ENCODE data around the gene EEF1AKMT3.
A peak's percentile ranks its signal among the peaks of the same experiment; 100 is the strongest.
"Not testable (repeated sequence)": the region's sequence is repeated elsewhere in the genome, so short reads cannot be mapped to it uniquely, and the experiment has no call there.

Gene EEF1AKMT3

DNA sequence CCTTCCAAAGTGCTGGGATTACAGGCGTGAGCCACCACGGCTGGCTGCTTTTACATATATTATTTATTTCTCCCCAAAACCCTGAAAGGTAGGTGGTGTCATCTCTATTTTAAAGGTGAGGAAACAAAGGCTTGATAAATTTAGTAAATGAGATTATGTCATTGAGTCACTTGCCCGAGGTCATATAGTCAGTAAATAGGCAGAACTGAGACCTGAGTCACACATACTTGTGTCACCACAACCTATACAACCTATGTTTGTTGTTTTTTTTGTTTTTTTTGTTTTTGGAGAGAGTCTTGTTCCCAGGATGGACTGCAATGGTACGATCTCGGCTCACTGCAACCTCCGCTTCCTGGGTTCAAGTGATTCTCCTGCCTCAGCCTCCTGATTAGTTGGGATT lies 22.9 kb downstream of the EEF1AKMT3 start:
- no peak for DNase-seq

DNA sequence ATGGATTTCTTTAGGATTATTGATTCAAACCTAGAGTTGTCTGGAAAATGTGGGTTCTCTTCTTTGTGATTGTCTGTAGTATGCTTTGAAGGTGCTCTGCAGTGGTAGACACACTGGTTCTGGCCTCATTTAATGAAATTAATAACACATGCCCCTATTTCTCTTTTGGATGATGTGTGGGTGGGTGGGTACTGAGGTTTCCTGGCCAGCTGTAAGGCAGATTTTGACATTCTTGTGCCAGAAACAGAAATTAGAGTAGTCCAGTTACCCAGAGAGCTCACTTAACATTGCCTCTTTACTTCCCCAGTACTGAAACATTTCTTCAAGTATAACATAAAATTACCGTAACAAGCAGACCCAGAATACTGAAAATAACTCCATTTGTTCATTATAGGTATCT lies 24.6 kb downstream of the EEF1AKMT3 start:
- DNase-seq = no peak

DNA sequence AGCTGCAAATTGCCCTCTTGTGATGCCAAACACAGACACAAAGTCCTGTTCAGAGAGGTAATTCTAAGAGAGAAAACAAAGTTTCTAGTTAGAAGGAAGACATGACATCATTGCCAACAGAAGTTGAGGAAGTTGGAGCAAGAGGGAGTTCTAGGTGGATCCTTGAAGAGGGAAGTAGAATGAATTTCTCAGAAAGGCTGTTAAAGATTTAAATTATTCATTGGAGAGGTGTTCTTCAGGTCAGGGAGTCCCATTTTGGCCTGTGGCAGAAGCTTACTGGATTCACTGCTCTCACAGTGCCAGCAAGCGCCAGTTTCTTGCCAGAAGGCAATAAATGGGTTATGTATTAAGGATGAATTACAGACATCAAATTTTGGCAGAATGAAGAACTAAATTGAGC lies 25.5 kb downstream of the EEF1AKMT3 start:
- peak in 1 of 2 donors; percentile 47 for DNase-seq

DNA sequence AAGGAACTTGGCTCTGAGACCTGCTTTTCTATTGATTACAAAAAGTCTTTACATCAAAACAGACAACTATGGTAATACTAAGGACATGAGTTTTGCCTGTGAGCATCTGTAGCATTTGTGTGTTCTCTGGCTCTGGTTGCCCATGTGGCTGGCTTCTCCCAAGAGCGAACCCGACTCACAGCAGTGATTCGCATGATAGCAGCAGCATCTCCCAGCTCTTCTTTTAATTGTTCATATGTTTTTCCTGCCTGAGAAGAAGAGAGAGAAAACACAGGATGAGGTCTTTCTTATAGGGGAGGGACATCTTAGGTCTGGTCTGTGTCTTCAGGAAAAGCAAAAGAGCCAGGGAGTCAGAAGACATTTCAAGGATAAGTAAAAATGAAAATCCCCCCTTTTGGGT lies 28.6 kb downstream of the EEF1AKMT3 start:
- DNase-seq = no peak

DNA sequence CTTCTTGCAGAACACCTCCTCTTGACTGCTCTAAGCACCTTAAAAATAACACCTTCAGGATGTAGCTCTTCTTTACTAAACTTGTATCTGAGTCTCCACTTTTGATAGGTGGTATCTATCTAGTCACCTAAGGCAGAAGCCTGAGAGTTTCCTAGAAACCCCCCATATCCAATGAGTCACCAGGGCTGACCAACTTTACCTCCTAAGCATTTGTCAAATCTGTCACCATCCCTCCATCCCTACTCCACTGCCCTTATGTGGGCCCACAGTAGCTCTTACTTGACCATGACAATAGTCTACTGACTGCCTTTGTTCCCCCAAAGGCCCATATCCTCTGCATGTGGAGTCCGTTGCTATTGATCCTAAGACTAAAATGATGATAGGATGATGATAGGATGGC lies 30.2 kb downstream of the EEF1AKMT3 start:
- DNase-seq = no peak

DNA sequence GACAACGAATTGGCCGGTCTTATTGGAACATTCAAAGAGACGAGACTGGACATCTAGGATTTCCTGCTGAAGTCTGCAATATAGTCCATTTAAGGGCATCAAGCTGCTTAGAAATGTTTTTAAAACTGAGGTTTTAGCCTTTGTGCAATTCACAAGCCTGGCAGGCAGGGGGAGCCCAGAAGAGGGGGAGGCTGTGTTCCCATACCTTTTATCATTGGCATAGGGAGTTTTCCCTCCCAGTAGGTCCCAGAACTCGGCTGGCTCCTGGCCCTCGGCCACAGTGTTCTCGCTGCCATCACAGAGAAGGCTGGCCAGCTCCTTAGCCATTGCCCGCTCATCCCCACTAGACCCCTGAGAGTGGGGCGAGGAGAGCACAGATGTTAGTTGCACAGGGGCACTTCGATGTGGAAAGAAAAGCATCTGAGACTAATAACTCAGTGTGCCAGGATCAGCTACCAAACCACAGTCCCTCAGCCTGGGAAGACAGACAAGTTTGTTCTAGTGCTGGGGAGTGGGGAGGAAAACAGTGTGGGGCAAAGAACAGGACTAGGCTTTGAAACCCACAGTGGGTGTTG lies 31.0 kb downstream of the EEF1AKMT3 start:
- no peak for DNase-seq

DNA sequence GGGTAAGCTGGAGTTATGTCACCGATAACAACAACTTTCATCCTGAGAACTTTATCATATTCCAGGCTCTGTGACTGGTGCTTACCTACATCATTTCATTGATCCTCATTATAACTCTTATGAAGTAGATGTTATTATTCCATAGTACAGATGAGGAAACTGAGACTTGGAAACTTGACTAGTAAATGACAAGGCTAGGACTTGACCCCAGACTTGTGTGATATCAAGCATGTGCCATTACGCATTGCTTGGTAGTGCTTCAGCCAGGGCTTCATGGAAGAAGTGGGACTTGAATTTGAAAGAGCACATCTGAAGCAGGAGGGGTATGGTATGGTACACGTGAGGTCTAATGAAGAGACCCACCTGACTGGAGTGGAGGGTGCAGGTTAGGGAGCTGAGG lies 34.3 kb downstream of the EEF1AKMT3 start:
- DNase-seq = no peak

DNA sequence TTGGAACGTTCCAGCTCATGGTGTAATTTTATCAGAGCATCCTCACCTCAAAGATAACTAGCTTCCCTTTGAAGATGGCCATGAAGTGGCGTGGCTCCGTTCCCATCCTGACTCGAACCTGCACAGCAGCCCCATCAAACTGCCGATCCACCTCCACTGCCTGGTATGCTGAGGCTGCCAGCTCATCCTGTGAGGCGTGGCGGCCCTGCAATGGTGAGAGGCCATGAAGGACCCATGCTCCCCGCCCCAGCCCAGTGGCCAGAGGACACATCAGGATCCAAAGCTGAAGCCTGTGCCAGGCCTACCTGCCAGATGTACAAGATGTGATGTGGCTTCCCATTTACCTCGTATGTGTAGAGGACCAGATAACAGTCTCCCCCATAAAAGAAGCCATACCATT lies 34.9 kb downstream of the EEF1AKMT3 start:
- no peak for DNase-seq

DNA sequence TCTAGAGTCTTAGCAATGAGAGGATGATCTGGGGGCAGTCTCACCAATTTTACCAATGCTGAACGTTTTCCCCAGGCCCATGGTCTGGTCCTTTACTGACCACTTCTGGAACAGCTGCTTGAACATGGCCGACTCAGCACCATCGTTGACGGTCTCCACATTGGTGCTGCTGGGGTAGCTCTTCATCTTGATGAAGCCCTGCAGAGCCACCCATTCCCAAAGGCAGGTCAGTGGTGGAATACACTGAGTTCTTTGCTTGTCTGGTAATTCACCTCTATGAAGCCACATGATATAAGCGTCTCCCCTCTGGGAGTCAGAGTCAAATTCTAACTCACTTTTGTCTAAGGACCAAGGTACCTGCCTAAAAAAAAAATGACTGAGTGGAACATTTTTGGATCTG lies 35.9 kb downstream of the EEF1AKMT3 start:
- no peak for DNase-seq

DNA sequence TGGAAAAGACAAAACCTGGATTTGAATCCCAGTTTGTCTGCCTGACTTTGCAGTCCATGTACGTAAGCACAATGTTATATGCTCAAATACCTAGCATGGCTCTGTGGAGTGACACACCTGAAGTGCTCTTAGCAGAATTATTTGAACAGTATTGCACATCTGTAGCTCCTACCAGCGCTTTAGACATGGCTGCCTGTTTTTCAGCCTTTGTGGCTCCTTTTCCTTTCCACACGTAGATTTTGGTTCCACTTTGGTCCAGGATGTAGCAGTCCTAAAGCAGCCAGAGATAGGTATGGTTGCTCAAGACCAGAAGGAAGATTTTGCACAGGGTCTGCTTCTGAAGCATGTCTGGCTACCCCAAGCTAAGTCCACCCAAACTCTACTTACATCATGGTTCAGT lies 37.0 kb downstream of the EEF1AKMT3 start:
- DNase-seq = no peak

DNA sequence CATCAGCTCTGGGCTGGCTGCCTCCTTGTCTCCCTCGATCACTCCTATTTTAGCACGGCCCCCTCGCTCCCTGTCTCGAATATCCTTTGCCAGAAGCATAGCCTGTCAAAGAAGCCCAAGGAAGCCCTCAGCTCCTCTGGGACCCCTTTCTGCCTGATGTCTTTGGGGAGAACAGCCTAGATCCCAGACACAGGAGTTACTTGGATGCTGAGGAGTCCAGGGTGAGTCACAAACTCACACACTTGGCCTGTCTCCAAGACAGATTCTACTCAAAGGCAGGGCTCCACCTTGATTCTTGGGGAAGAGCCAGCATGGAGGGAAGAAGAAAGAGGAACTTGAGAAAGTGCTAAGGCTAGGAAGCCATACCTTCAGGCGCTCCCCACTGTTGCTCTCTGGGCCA lies 38.0 kb downstream of the EEF1AKMT3 start:
- no peak for DNase-seq

DNA sequence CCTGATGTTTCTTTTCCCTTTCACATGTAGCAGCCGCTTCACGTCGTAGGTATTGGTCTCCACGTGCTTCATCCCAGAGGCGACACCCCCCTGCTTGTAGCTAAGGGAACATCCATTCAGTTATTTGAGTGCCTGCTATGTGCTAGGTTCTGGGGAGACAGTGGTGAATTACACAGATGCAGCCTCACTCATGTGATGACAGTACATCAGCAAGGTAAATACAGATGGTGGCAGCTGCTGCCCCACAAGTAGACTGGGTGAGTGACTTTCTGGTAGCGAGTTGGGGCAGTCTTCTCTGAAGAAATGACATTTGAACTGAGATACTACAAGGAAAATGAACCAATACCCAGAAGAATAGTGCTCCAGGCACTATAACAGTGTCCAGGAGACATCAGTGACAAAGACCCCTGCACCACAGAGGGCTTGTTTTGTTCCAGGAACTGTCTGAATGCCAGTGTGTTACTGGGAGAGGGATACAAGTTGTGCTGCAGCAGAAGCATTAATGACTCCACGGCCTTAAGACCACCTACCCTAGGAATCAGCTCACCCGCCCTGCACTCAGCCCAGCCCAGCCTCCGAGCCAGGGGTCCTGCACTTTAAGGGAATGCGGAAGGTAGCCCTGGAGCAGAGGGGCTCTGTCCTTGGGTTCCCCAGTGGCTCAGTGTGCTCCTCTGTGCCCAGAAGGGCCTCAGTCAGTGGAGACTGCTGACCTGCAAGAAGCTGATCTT lies 38.8 kb downstream of the EEF1AKMT3 start:
- DNase-seq = no peak

DNA sequence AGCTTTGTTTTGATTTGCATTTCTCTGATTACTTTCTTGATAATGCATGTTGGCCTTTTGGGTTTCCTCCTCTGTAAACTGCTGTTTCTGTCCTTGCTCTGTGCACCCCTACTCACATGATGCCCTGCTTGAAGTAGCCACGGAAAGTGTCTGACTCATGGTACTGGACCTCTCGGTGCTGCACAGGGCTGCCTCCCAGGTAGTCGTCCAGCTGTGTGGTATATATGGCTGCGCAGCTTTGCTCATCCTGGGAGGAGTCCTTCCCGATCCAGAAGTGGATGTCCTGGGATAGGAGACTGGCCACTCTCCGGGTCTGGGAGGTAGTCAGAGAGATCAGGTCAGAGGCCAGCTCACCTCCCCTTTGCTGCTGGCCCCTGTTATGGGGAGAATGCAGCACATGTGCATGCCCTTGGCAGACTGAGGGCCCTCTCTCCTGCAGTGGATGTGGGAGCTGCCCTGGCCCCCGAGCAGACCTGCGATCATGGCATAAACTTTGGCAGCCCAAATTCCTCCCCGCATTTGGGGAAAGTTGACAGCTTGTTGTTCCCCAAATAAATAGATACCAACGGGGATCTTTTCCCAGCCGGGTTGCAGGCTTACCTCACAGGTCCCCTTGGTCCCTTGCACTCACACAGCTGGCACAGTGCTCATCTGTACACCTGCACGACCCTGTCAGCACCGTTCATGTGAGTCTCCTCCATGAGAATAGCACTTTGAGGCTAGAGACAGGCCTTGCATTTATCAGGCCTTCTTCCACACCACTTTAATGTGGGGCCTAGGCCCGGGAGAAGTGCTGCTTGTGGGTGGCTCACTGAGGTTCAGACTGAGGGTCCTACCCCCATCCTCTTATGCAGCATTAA lies 40.9 kb downstream of the EEF1AKMT3 start:
- DNase-seq = no peak

DNA sequence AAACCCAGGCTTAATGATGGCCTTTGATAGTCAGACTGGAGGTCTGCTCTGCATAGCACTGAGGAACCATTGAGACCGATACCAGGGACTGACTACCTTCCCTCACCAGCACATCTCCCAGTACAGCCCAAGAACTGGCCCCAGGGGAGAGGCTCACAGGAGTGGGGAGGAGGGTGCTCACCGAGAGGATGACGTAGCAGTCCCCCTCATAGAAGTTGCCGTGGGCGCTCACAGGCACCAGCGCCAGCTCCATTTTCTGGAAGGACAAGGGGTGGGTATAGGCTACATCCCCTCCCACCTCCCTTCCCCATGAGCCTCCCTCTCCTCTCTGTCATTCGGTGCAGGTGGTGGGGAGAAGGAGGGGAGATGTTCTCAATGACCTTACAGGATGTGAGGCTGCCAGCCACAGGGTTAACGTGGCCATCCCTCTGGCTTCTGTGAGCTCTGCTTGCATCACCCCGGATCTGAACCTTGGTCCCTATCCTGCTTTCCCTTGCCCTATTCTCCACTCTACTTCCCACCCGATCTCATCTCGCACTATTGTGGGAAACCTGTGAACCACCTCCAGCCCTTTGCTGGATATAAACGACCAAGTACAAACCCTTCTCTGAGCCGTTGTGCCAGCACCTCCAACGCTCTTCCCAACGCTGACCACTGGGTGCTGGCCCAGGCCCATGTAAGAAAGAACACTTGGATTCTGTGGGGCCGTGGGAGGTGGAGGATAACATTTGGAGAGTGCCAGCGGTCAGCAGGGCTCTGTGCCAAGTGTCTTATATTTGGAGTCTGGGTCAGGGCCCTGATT lies 41.8 kb downstream of the EEF1AKMT3 start:
- no peak for DNase-seq

DNA sequence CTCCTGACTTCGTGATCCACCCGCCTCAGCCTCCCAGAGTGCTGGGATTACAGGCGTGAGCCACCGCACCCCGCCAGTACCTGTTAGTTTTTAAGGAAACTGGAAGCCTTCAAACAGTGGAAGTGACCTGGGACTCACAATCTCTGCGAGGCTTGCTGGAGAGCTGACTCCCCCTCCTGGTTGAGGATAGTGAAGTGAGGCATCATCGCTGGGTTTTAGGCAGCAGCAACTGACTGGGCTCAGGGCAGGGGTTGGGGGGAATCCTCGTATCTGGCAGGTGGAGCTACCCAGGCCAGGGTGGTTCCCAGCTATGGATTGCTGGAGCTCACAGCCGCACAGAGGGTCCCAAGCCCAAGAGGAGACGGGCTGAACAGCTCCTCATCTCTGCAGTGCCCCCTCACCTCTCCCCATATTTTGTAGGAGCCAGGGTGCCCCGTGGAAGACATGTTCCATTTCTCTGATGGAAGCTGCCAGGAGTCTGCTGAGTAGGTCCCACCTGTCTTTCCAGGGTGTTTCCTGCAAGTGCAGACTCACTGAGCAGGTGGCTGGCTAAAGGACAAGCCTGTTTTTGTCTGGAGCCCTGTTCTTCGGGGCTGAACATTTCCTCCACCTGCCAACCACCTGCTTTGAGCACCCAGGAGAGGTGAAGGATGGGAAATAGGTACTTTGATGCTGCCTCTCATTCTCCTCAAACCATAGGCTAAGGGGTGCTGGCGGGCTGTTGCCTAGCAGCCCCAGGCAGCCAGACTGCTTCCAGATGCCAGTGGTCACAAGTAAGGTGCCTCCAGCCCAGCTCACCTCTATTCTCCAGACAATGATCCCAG lies 43.0 kb downstream of the EEF1AKMT3 start:
- DNase-seq = no peak

DNA sequence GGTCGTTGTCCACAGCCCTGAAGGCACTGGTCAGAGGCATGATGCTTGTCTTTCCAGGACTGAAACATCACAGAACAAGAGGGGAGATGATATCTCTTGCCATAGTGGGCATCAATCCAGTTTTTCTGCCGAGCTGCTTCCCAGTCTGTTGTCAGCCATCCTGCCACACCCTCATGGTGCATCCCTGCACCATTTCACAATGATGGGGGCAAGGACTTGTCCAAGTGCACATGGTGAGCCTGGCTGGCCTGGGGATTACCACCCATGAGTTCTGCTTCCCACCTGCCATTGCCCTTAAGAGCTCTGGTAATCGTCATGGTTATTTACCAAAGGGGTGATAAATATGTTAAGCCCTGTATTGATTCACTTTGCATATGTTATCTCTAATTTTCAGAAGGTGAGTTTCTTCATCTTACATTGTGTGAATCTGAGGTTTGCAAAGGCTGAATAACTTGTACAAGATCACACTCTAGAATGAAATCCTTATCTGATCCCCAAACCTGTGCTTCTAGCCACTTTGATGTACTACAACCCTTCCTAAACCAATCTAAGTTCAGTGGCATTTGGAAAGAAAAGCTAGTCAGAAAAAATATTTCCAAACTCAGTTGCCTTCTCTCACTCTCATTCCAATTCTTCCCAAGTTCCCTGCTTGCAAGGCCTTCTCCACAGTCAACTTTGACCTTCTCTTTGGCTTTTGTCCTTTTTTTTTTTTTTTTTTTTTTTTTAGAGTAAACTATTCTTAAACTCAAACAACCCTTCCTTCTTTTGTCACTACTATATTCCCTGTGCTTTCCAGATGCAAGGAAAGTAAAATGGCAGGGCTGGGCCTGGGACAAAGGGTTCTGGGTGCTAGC lies 43.8 kb downstream of the EEF1AKMT3 start:
- no peak for DNase-seq

DNA sequence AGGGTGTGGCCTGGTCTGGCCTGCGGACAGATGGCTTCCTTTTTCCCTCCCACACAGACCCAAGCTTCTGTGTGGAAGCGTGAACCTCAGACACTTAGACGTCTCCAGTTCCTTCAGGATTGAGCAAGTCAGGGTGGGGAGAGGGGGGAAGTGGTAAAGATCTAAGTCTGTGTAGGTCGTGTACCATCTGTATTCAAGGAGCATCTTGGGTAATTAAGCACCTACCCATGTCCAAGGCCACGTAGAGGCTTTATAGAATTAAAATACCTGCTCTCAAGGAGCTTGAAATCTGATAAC lies 44.4 kb downstream of the EEF1AKMT3 start:
- no peak for DNase-seq

DNA sequence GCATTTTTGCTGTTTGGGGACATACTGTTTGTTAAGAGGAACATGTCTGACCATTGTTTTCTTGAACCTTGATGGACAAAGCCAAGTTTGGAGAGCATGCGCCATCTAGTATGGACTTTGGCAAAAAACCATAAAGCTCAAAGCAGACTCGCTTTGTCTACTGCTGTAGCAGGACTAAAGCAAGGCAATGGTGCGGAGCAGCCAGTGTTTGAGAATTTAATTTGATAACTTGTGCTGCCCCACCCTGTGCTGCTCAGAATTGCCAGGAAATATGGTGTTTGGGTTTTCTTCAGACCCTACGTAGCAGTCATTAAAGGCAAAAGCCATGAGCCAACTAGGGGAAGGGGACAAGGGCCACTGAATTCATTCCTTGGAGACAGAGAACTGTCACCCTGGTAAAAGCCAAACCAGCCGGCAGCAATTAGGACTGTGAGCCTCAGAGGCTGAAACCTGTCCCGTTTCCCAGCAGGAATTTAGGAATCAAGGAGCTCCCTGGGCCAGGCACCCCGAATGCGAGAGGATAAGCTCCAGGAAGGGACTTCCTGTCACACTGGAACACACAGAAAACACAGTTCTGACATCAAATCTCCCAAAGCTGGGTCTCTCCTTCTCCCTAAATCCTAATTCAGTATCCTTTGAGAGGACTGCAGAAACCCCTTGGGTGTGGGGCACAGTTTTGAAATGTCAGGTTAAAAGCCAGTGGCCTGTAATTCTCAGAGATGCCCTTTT lies 45.0 kb downstream of the EEF1AKMT3 start:
- no peak for DNase-seq

DNA sequence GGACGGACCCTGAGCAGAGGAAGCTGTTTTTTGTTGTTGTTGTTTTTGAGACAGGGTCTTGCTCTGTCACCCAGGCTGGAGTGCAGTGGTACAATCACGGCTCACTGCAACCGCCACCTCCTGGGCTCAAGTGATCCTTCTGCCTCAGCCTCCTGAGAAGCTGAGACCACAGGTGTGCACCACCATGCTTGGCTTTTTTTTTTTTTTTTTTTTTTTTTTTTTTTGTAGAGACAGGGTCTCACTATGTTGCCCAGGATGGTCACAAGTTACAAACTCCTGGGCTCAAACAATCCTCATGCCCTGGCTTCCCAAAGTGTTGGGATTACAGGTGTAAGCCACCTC lies 45.5 kb downstream of the EEF1AKMT3 start:
- not testable (repeated sequence) for DNase-seq

DNA sequence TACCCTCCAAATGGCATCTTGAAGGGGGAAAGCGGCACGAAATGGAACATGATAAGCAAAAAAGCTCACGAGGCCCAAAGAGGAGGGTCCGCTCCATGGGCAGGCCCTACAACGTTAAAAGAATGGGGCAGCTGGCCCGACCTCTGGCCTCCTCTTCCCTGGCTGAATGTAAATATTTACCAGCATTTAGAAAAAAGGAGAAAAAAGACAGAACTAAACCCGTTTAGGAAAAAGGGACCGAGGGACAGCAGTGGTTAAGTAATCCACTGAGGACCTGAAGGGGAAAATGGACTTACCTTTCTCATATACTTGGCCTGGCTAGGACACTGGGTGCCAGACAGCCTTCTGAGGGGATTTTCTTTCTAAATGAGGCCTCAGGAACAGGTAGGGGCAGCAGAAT lies 47.7 kb downstream of the EEF1AKMT3 start:
- DNase-seq = not testable (repeated sequence)

DNA sequence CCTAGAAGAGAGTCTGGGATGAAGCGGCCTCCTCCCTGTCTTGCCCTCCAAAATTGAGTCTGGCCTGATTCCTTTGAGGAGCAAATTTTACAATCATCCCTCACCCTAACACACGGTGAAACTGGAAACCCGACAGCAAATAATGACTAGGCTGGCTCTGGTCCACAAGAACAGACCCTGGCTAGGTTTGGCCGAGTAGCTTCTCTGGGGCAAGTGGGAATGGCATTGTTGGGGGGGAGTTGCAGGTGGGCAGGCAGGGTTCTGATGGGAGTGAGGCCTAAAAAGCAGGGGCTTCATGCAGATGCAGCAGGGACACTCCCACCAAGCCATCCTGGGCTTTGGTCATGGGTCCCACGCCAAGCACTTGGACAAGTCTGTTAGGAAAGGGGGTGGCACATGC lies 48.6 kb downstream of the EEF1AKMT3 start:
- not testable (repeated sequence) for DNase-seq
